Mucosa of descending colon (tissue), 3 donors: ENCODE data around the gene YKT6. TPM values are rescaled to one million over a fixed set of nuclear protein-coding genes. Genes with fewer than 3 reads are reported as not detected.

Experiments
- ATAC-seq: fragments of 200-7000 bp; cut with Tn5 transposase; one replicate; pipeline ENCODE4 v1.9.1; 2020; ENCODE audit warnings: mild to moderate bottlenecking, moderate library complexity
- DNase-seq, 3 donors: peaks; one replicate each; pipeline ENCODE4 v3.0.0-alpha.2; 2020
- H3K36me3 ChIP-seq: fragments of 200-600 bp; one replicate; pipeline ENCODE4 v1.8.0; 2021; ENCODE audit warnings: low read depth, mild to moderate bottlenecking
- H3K4me1 ChIP-seq: fragments of 200-600 bp; one replicate; pipeline ENCODE4 v1.8.0; 2021; ENCODE audit warnings: low read depth, mild to moderate bottlenecking
- H3K4me3 ChIP-seq: fragments of 200-600 bp; one replicate; pipeline ENCODE4 v1.8.0; 2021; ENCODE audit warnings: mild to moderate bottlenecking
- H3K9me3 ChIP-seq: fragments of 200-600 bp; one replicate; pipeline ENCODE4 v1.8.0; 2021; ENCODE audit warnings: mild to moderate bottlenecking
- CTCF ChIP-seq: fragments of 200-600 bp; IDR thresholded peaks from one replicate; pipeline ENCODE4 v1.8.0; 2022; ENCODE audit warnings: antibody characterized with exemption, mild to moderate bottlenecking
- intact Hi-C, 2 donors: fragments of 100-400 bp; cut with DNase I in 1 of 2; cut with micrococcal nuclease in 1 of 2; formaldehyde crosslinking; loops; one replicate each; pipeline versions ENCODE4 v1.11.0 to v1.11.1; 2022; cut with DNase I, micrococcal nuclease
- total RNA-seq, 3 donors: library from RNA; stranded (reverse); fragmentation: NEBNext Ultra II Directional in 2 of 3; extraction: Animal tissue kit (Norgen Biotek cat#: 25700) in 2 of 3; gene quantifications; one replicate each; pipeline versions ENCODE4 v1.2.1 to v1.2.4, GENCODE V29; 2021 to 2023
- donor health status: DM: no; HTN: no; CAD: no; lungs with moderate emphysema.
- donor health status: DM: no; HTN: no; CAD: no.
- donor health status: DM: no; HTN: yes; CAD: no.

The YKT6 gene
- total RNA-seq, 3 donors from 2014 or later: 72.0 to 79.5 (median 79.0) TPM

DNA sequence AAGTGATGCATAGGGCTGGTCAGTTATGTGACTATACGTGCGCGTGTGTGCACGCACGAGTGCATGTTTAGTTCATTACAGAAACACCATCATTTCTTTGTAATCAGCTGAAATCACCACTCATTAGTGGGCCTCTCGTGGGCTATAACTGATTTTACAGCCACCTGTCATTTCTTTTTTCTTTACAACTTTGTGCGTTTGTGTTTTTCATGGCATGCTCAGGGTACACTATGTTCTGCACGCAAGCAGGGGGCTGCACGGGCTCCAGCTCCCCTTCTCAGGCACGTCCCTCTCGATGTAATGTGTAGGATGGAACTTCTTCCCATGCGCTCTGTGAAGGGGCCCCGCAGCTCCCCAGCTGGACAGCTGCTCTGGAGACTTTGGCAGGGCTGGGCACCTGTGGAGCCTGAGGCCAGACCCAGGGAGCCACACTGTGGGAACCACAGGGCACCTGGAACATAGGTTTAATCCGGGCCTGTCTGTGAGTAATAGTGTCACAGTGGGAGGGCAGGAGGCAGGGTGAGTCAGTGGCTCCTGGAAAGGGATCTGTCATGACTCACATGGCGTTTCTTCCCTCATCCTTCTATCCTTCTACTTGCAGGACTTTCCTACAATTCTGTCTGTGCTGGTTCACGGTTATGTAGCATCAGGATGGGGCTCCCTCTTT, 16.4 kb upstream of the YKT6 start:
- H3K4me1 ChIP-seq: no peaks in the 10 kb centered on the region
- no peak for TF ChIP-seq CTCF
- peaks cover 6% of the 10 kb centered on the region for H3K9me3 ChIP-seq
- intact Hi-C loops: no loop called here
- no peak overlapping the region for H3K4me3 ChIP-seq
- no peak for ATAC-seq
- no peaks in the 10 kb centered on the region for H3K36me3 ChIP-seq
- DNase-seq: no peak

- Histone ChIP-seq H3K36me3 (no peaks in the 10 kb centered on the region), H3K4me3 (no peak overlapping the region), H3K9me3 (peaks cover 6% of the 10 kb centered on the region), H3K4me1 (no peaks in the 10 kb centered on the region)
- intact Hi-C loops: no loop called here
- ATAC-seq (no peak), DNase-seq (no peak)
- TF ChIP-seq CTCF: no peak
These were observed 15.8 kb upstream of the YKT6 start for GRCh38 chr7:44184873-44185446.

DNA sequence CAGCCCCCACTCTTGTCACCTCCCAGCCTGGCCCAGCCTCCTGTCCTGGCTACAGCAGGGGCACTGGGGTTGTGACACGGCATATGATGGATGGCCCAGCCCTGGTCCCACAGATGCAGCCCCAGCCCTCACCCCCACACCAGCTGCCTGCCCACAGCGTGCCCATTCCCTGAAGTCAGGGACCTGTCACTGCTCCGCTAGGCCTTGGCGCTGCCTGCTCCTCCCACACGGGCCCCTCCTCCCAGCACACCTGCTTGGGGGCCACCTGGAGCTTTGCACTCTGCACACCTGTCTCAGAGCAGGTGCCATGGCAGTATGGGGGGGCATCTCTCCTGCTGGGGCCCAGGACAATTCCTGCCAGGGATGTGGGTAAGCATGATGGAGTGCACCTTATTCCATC, 15.0 kb upstream of the YKT6 start:
- no peak overlapping the region for H3K4me3 ChIP-seq
- ATAC-seq (no peak), DNase-seq (no peak)
- H3K4me1 ChIP-seq: no peaks in the 10 kb centered on the region
- no peak for TF ChIP-seq CTCF
- H3K36me3 ChIP-seq: no peaks in the 10 kb centered on the region
- intact Hi-C loops: no loop called here
- H3K9me3 ChIP-seq: peaks cover 6% of the 10 kb centered on the region

GRCh38 chr7:44186736-44187135, 14.0 kb upstream of the YKT6 start:
- no peak for ATAC-seq
- H3K9me3 ChIP-seq: peaks cover 6% of the 10 kb centered on the region
- no peak for TF ChIP-seq CTCF

GRCh38 chr7:44187636-44188416, 13.0 kb upstream of the YKT6 start:
- Histone ChIP-seq H3K9me3 (peaks cover 3% of the 10 kb centered on the region), H3K4me1 (no peaks in the 10 kb centered on the region), H3K36me3 (no peaks in the 10 kb centered on the region), H3K4me3 (no peak overlapping the region)
- ATAC-seq (no peak), DNase-seq (no peak)
- intact Hi-C loops: no loop called here
- TF ChIP-seq CTCF: no peak

More at GRCh38 chr7:44186736-44187135, 14.0 kb upstream of the YKT6 start:
- DNase-seq: no peak
- no peak overlapping the region for H3K4me3 ChIP-seq
- no peaks in the 10 kb centered on the region for H3K4me1 ChIP-seq
- H3K36me3 ChIP-seq: no peaks in the 10 kb centered on the region
- intact Hi-C loops: no loop called here
